CMK (cell line): Measurements from ENCODE around the gene LTB4R2.

ENCODE experiments used
- DNase-seq: peaks from one replicate; pipeline ENCODE4 v3.0.0-alpha.2; 2010; ENCODE audit warnings: low read depth

The LTB4R2 gene

DNA sequence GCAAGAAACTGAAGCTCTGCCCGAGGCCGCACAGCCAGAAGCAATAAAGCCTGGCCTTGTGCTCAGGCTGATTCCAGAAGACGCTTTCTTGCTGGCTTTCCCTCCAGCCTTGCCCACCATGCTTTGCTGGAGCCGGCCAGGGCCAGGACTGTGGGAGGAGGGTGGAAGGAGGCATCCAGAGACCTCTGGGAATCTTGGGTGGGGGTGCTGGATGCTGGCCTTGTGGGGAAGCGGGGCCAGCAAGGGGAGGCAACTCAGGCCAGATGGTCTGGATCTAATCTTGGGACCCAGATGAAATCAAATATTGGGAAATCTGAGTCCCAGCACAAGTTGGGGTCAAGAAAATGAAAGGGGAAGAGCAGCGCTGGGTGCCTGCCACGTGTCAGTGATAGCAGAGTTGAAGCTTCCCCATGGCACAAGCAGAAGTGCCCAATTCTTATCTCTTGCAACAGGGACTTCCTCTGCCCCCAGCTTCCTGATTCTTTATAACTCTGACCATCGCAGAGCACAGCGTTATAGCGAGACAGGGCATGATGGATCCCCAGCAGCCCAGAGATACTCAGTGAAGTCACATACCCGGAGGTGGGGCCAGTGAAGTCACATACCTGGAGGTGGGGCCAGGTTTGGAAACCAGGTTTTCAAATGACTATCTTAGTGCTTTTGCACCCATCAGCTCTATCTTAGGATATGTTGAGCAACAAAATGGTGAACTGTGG, 32.2 kb upstream of the LTB4R2 start:
- peak; percentile 85 for DNase-seq

DNA sequence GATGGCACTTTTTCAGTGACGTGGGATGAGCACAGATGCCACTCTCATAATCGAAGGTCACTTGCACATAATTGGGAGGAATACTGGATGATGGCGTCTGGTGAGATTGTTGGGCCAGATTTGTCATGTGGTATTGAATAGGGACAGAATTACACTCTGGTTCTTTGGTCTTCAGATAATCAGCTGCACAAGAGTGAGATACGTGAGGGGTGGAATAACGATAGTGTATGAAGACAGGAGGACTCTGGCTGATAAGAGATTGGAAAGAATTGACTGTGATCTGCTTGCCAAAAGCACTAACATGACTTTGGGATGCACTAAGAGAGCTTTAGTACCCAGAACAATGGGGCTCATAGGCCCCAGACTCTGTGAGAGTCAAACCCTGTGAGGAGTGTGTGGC, 31.5 kb upstream of the LTB4R2 start:
- no peak for DNase-seq

DNA sequence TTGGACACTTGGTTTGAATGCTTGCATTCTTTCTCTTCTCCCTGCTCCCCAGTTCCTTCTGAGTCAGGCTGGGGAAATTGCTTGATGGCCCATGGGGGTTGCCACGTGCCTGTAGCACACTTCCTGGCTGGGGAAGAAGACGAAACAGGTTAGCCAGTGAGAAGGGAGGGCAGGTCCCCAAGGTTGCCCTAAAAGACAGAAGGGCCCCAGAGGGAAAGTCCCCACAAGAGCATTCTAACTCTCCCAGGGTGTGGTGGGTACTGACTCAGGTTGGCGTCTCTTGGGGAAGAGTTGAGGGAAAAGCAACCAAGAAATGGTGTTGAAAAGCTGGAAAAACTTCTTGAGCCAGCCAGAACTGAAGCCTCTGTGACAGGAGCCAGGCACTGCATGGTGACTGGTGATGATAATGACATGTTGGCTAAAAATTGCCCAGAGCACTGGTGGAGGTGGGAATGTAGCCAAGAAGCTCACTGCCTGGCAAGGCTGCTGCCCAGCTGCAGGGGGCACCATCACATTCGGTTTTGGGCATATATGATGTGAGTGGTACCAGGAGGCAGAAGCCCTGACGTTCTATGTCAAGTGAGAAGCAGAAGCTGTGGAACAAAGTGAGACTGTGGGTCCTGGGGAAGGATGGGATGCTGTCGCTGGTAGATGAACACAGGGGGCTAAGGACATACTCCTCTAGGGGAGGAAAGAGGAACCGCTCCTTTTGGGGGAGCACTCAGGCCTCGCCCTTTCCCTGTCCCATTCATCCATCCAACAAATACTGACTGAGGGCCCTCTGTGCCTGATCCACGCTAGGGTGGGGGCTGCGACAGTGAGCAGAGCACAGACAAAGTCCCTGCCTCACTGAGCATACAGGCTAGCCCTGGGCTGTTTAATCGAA, 30.4 kb upstream of the LTB4R2 start:
- no peak for DNase-seq

DNA sequence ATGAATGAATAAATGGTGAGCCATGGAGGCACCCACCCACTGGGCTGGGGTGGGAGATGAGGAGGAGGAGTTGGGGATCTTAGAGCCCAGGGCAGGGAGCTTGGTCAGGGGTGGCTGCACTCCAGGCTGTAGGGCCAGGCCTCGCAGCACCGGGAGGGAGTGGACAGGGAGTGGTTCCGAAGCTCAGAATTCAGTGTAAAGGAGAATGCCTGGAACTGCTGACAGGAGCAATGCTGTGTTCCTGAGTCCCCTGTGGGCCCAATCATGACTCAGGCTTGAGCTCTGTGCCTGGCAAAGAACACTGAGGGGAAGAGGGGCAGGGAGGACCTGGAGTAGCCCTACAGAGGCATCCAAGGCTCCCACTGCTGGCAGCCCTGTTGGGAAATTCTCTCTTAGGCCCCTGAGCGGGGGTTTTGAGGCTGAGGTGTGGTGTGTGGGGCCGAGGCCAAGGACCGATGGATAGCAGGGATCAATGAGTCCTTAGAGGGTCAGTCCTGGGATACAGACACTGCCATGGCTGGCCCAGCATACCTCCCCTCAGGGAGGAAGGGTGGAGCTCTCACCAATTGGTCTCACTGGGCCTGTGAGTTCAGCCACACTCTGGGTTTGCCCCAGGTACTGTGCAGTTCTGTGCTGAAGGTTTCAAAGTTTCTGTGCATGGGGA, 29.0 kb upstream of the LTB4R2 start:
- DNase-seq: no peak

DNA sequence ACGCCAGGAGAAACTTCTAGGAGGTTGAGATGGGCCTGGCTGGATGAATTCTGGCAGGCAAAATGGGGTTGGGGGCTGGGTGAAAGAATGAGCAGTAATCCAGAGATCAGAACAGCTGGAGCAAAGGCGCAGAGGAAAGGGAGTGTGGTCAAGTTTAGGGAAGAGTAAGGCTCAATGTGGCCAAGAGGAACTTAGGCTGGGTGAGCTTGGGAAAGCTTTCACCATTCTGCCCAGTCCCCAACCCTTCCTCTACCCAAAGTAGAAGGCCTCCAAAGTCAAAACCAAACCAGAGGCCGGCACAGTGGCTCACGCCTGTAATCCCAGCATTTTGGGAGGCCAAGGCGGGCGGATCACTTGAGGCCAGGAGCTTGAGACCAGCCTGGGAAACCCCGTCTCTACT, 28.3 kb upstream of the LTB4R2 start:
- DNase-seq: no peak

- no peak for DNase-seq
Observed at GRCh38 chr14:24282736-24283135, 27.2 kb upstream of the LTB4R2 start.

- DNase-seq: no peak
Observed at GRCh38 chr14:24283796-24284460, 26.0 kb upstream of the LTB4R2 start.

DNA sequence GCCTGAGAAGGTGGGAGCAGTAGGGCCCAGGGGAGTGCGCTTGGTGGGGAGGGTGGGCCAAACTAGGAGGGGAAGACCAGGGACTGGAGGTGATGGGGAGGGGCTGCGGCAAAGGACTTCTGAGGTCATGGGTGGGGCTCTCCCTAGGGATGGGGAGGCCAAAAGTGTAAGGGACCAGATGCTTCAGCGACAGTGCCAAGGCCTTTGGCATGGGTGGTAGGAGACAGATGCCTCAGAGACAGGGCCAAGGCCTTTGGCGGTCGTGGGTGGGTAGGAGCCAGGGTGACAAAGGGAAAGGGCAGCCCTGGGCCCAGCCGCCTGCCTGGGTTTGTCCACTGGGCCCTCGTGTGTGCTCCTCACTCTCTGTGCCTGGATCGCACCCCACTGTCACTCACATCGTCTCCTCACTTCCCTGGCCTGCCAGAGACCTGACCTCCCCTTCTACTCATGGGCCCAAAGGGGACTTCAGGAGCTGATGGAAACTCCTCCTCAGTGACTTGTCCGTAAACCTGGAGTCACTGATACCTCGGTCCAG, 25.4 kb upstream of the LTB4R2 start:
- DNase-seq: no peak

DNA sequence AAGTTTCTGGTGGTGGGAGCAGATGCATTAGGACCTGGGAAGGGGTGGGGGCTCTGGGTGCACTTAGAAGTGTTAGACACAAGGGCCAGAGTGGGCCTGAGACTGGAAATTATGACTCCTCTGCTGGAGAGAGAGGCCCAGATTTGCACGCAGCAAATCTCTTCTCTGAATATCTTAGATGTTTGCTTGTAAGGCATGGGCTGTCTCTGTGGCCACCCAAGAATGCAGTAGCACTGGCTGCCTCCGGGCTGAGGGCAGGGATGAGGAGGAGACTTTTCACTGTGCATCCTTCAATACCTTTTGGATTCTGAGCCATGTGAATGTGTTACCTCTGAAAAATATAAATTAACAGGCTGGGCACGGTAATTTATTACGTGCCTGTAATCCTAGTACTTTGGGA, 24.6 kb upstream of the LTB4R2 start:
- no peak for DNase-seq

DNA sequence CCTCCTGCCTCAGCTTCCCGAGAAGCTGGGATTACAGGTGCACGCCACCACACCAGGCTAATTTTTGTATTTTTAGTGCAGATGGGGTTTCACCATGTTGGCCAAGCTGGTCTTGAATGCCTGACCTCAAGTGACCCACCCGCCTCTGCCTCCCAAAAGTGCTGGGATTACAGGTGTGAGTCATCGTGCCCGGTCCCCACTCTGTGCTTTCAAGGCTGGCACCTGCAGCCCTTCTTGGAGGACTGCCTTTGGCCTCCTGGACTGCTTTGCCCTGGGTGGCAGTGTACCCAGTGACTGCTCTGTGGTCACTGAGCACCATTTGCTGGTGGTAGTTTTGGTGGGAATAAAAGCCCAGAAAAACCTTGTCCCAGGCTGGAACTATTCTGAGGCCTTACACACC, 22.9 kb upstream of the LTB4R2 start:
- no peak for DNase-seq

GRCh38 chr14:24289649-24290280, 20.2 kb upstream of the LTB4R2 start:
- no peak for DNase-seq

DNA sequence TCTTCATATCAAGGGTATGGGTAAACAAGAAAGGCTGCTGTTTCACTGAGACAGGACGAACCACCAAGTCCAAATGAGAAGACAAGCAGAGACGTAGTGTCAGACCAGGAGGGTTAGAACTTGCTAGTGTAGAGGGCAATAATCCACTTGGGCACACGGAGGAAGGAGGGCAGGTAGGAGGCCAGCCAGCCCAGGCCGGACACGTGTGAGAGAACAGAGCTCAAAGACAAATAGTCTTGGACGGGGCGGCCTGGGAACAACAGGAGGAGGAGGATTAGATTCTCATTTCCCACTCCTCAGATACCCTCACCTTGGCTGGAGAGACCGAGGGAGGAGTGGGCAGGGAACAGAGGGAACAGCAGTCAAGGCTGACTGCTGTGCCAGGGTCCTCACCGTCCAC, 19.2 kb upstream of the LTB4R2 start:
- DNase-seq: no peak

- DNase-seq: no peak
Observed at GRCh38 chr14:24291446-24292117, 18.4 kb upstream of the LTB4R2 start.

DNA sequence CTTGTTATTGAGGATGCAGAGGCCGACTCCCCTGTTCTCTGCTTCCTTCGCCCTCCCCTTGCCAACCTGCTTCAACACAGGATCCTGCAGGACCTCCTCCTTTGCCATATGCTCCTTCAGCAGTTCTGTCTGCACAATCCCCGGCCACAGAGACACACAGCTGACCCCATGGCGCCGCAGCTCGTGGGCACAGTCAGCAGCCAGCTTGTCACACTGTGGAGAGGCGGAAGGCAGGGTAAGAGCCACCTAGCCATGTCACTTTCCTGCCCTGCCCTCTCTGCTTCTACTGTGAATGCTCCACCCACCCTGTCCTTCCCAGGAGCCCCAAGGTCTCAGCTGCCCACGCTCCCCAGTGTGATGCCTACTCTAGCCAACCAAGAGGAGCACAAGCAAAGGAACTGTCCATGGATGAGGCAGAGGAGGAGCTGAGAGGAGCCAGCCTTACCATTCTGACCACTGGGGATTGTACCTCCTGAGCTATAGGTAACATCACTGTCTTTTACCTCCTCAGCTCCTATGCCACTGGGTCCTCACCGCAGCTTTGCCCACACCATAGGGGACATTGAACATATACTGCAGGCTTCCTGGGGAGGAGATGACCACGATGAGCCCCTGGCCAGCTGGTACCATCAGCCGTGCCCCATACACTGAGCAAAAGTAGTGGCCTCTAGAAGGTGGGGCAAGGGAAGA, 17.7 kb upstream of the LTB4R2 start:
- DNase-seq: no peak

GRCh38 chr14:24293525-24293924, 16.4 kb upstream of the LTB4R2 start:
- DNase-seq: no peak

DNA sequence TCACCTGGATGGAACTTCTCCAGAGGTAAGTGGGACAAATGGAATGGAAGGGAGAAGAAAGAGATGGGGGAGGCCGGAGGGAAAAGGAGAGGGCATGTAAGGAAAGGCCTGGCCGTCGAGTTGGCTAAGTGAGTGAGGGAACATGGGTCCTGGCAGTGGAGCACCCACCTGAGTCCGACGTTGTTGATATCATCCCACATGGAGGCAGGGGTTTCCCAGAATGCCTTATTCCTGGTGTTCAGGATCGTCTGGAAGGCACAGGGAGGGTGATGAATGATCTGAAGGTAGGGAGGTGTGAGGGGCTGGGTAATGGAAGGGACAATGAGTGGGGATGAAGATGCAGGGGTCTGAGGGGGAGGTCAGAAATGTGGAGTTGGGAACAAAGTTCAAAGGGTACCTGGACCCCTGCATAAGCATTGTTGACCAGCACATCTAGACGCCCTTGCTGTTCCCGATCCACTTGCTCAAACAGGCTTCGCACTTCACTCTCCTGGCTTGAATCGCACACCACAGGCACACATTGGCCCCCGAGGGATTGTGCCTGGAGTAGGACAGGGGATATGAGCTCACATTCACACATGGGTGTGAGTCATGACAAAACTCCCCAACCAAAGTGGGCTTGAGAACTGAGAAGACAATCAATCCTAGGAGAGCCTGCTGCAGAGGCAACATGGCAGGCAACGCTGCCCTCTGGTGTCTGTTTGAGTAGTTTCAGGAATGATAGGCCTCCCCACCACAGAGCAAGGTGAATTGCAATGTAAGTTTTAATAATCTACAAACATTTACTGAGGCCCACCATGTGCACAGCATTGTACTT, 13.4 kb upstream of the LTB4R2 start:
- no peak for DNase-seq

GRCh38 chr14:24297190-24297964, 12.6 kb upstream of the LTB4R2 start:
- DNase-seq: no peak

GRCh38 chr14:24298892-24299254, 11.1 kb upstream of the LTB4R2 start:
- DNase-seq: no peak
